IMR-90 (cell line): ENCODE measurements around the gene RPL10. TPM values are rescaled to one million over a fixed set of nuclear protein-coding genes. Genes with fewer than 3 reads are reported as not detected.

Experiments used
- ATAC-seq: fragments of 200-7000 bp; cut with Tn5 transposase; 2 replicates; pipeline ENCODE4 v1.9.1; 2020; ENCODE audit warnings: low read depth, mild to moderate bottlenecking, moderate library complexity
- BruUV-seq: library from RNA; stranded (reverse); fragments of 400-500 nt; replicated peaks from 2 replicates; lab custom pipeline; 2021; lab: Mats Ljungman, UMichigan
- CTCF ChIA-PET: fragments of 300-600 bp; formaldehyde crosslinking; extraction: SDS; loops from one replicate; lab custom pipeline; 2021; ENCODE audit warnings: antibody characterized with exemption; lab: Yijun Ruan, JAX
- POLR2A ChIA-PET: fragments of 300-600 bp; sonication (Branson Sonifier 250); formaldehyde crosslinking; loops from one replicate; lab custom pipeline; 2022; ENCODE audit warnings: antibody characterized with exemption; ENCODE audit not compliant: unreplicated experiment; lab: Charles Lee
- DNase-seq: peaks from one replicate; pipeline ENCODE4 v3.0.0; 2013
- H2AFZ ChIP-seq: replicated peaks from 2 replicates; pipeline ENCODE3; 2013; ENCODE audit warnings: low read length, mild to moderate bottlenecking; ENCODE audit not compliant: poor library complexity
- H2AK5ac ChIP-seq: 2 replicates; pipeline ENCODE4 v1.6.1; 2013; ENCODE audit warnings: low read depth, low read length, inconsistent platforms
- H2AK9ac ChIP-seq: replicated peaks from 2 replicates; pipeline ENCODE3; 2013; ENCODE audit warnings: mild to moderate bottlenecking, low read depth, low read length, moderate library complexity; ENCODE audit not compliant: poor library complexity
- H2BK120ac ChIP-seq: 2 replicates; pipeline ENCODE4 v1.6.1; 2013; ENCODE audit warnings: low read depth, low read length, inconsistent platforms
- H2BK15ac ChIP-seq: 3 replicates; pipeline ENCODE4 v1.6.1; 2013; ENCODE audit warnings: low read depth, low read length, inconsistent platforms
- H2BK20ac ChIP-seq: 2 replicates; pipeline ENCODE4 v1.6.1; 2013; ENCODE audit warnings: low read depth, mild to moderate bottlenecking, inconsistent platforms, low read length, moderate library complexity
- H2BK5ac ChIP-seq: 2 replicates; pipeline ENCODE4 v1.6.1; 2013; ENCODE audit warnings: mild to moderate bottlenecking, low read depth, low read length, inconsistent platforms; ENCODE audit not compliant: poor library complexity, severe bottlenecking
- H3K14ac ChIP-seq: replicated peaks from 2 replicates; pipeline ENCODE4 v1.6.1; 2013; ENCODE audit warnings: low read depth, low read length, inconsistent platforms
- H3K18ac ChIP-seq: 2 replicates; pipeline ENCODE4 v1.6.1; 2013; ENCODE audit warnings: low read depth, low read length, control low read depth
- H3K23ac ChIP-seq: 2 replicates; pipeline ENCODE4 v1.6.1; 2013; ENCODE audit warnings: low read depth, low read length, inconsistent platforms
- H3K27ac ChIP-seq: 2 replicates; pipeline ENCODE4 v1.5.1; 2013; ENCODE audit warnings: mild to moderate bottlenecking, control low read depth, low read length; ENCODE audit not compliant: insufficient read depth
- H3K27me3 ChIP-seq: 2 replicates; pipeline ENCODE4 v1.6.1; 2013; ENCODE audit warnings: low read length; ENCODE audit not compliant: control insufficient read depth, insufficient read depth
- H3K36me3 ChIP-seq: 2 replicates; pipeline ENCODE4 v1.6.1; 2013; ENCODE audit warnings: low read length, mixed read lengths; ENCODE audit not compliant: control insufficient read depth, insufficient read depth
- H3K4ac ChIP-seq: 2 replicates; pipeline ENCODE4 v1.6.1; 2013; ENCODE audit warnings: low read depth, low read length, inconsistent platforms
- H3K4me1 ChIP-seq: 2 replicates; pipeline ENCODE4 v1.6.1; 2013; ENCODE audit warnings: low read length, mixed read lengths; ENCODE audit not compliant: control insufficient read depth, insufficient read depth
- H3K4me2 ChIP-seq: 2 replicates; pipeline ENCODE4 v1.6.1; 2013; ENCODE audit warnings: low read depth, mild to moderate bottlenecking, control low read depth, low read length, moderate library complexity
- H3K4me3 ChIP-seq: 2 replicates; pipeline ENCODE4 v1.5.1; 2013; ENCODE audit warnings: low read depth, mild to moderate bottlenecking, control low read depth, low read length, moderate library complexity; ENCODE audit not compliant: insufficient read depth
- H3K56ac ChIP-seq: 2 replicates; pipeline ENCODE4 v1.6.1; 2013; ENCODE audit warnings: low read length, inconsistent platforms; ENCODE audit not compliant: insufficient read depth; ENCODE audit errors: extremely low read depth
- H3K79me1 ChIP-seq, 2 experiments: 2 replicates each; pipeline ENCODE4 v1.6.1; 2013; ENCODE audit warnings: low read length in 2 of 2, inconsistent platforms in 1 of 2, low read depth in 1 of 2
- H3K9ac ChIP-seq: 2 replicates; pipeline ENCODE4 v1.6.1; 2013; ENCODE audit warnings: low read depth, low read length, control low read depth
- H3K9me1 ChIP-seq: 2 replicates; pipeline ENCODE4 v1.6.1; 2013; ENCODE audit warnings: low read length, inconsistent platforms; ENCODE audit not compliant: insufficient read depth
- H3K9me3 ChIP-seq: 2 replicates; pipeline ENCODE4 v1.6.1; 2013; ENCODE audit warnings: low read length; ENCODE audit not compliant: control insufficient read depth, insufficient read depth
- H4K20me1 ChIP-seq: 2 replicates; pipeline ENCODE4 v1.6.1; 2013; ENCODE audit warnings: low read length, inconsistent platforms; ENCODE audit not compliant: insufficient read depth
- H4K5ac ChIP-seq: 2 replicates; pipeline ENCODE4 v1.6.1; 2013; ENCODE audit warnings: mild to moderate bottlenecking, low read depth, low read length, control low read depth
- H4K8ac ChIP-seq, 2 experiments: 2 replicates each; pipeline ENCODE4 v1.6.1; 2013; ENCODE audit warnings: low read depth in 2 of 2, low read length in 2 of 2, control low read depth in 1 of 2, inconsistent platforms in 1 of 2
- H4K91ac ChIP-seq: 2 replicates; pipeline ENCODE4 v1.6.1; 2013; ENCODE audit warnings: low read depth, low read length, inconsistent platforms; ENCODE audit not compliant: insufficient read depth
- BHLHE40 ChIP-seq: fragments of 150-350 bp; IDR thresholded peaks from 2 replicates; pipeline ENCODE4 v1.6.1; 2016; ENCODE audit warnings: mild to moderate bottlenecking, low read depth, low read length
- CEBPB ChIP-seq: IDR thresholded peaks from 2 replicates; pipeline ENCODE4 v1.6.1; 2012; ENCODE audit warnings: low read depth, low read length, improper control_type of control experiment
- ELK1 ChIP-seq: fragments of 150-350 bp; IDR thresholded peaks from 2 replicates; pipeline ENCODE4 v1.6.1; 2016; ENCODE audit warnings: low read depth, mild to moderate bottlenecking, low read length, moderate library complexity, borderline replicate concordance
- FOS ChIP-seq: fragments of 150-350 bp; IDR thresholded peaks from 2 replicates; pipeline ENCODE4 v1.6.1; 2016; ENCODE audit warnings: low read depth, low read length
- MAFK ChIP-seq: IDR thresholded peaks from 2 replicates; pipeline ENCODE4 v1.6.1; 2012; ENCODE audit warnings: low read depth, low read length, improper control_type of control experiment
- MAZ ChIP-seq: IDR thresholded peaks from 2 replicates; pipeline ENCODE4 v1.6.1; 2012; ENCODE audit warnings: low read depth, mild to moderate bottlenecking, low read length, improper control_type of control experiment, moderate library complexity, borderline replicate concordance
- MXI1 ChIP-seq: IDR thresholded peaks from 2 replicates; pipeline ENCODE4 v1.6.1; 2012; ENCODE audit warnings: low read depth, mild to moderate bottlenecking, low read length, moderate library complexity, borderline replicate concordance
- POLR2A ChIP-seq: IDR thresholded peaks from 2 replicates; pipeline ENCODE4 v1.6.1; 2012; ENCODE audit warnings: mild to moderate bottlenecking, low read depth, low read length
- RAD21 ChIP-seq: IDR thresholded peaks from 2 replicates; pipeline ENCODE4 v1.6.1; 2012; ENCODE audit warnings: low read length, improper control_type of control experiment
- RFX5 ChIP-seq: IDR thresholded peaks from 2 replicates; pipeline ENCODE4 v1.8.0; 2012; ENCODE audit warnings: low read depth, mild to moderate bottlenecking, low read length, moderate library complexity
- SMC3 ChIP-seq: fragments of 150-350 bp; IDR thresholded peaks from 2 replicates; pipeline ENCODE4 v1.6.1; 2016; ENCODE audit warnings: low read depth, mild to moderate bottlenecking, antibody characterized with exemption, low read length, moderate library complexity
- USF2 ChIP-seq: fragments of 150-350 bp; IDR thresholded peaks from 2 replicates; pipeline ENCODE4 v1.6.1; 2017; ENCODE audit warnings: mild to moderate bottlenecking, antibody characterized with exemption, low read length, low read depth
- WGBS, 2 experiments: methylation state at CpG; one replicate each; pipeline versions ENCODE4 v1.1.5 to v1.1.7; 2013; ENCODE audit warnings: missing lambda C conversion rate in 2 of 2; ENCODE audit not compliant: insufficient read length in 1 of 2; ENCODE audit errors: extremely low coverage in 2 of 2; 5-methylcytosine and 5-hydroxymethylcytosine counted together
- dilution Hi-C: fragments of 300-500 bp; cut with HindIII; formaldehyde crosslinking; loops from one replicate; pipeline ENCODE4 v1.14.3; 2018; ENCODE audit warnings: low sequenced_read_pairs; ENCODE audit not compliant: unreplicated experiment
- in situ Hi-C: fragments of 300-500 bp; cut with MboI; formaldehyde crosslinking; loops from 3 replicates; pipeline ENCODE4 v1.14.3; 2019; ENCODE audit warnings: low sequenced_read_pairs, inconsistent platforms, mixed read lengths
- intact Hi-C: fragments of 100-400 bp; cut with micrococcal nuclease; formaldehyde crosslinking; loops from 2 replicates; pipeline ENCODE4 v1.10.0; 2022
- polyA plus RNA-seq, 3 experiments: library from polyadenylated mRNA; depleted of rRNA; stranded (reverse); fragments of >200 nt; gene quantifications; 2 replicates each; pipeline ENCODE4 v1.2.3, GENCODE V29; 2012; ENCODE audit warnings: low replicate concordance in 1 of 3
- total RNA-seq: library from RNA; depleted of rRNA; stranded (reverse); fragments of >200 nt; gene quantifications from 2 replicates; pipeline ENCODE4 v1.2.3, GENCODE V29; 2012
- TF ChIP-seq, protein P1 (sequence below): conservative IDR thresholded peaks from 2 replicates; pipeline ENCODE4 v1.5.1; 2012; ENCODE audit warnings: mild to moderate bottlenecking, low read depth, low read length, improper control_type of control experiment

RPL10 gene
- total and polyA plus RNA-seq, 2 of the 4 experiments (the other 2 are of a cell fraction) = 1,582 to 7,467 TPM

DNA sequence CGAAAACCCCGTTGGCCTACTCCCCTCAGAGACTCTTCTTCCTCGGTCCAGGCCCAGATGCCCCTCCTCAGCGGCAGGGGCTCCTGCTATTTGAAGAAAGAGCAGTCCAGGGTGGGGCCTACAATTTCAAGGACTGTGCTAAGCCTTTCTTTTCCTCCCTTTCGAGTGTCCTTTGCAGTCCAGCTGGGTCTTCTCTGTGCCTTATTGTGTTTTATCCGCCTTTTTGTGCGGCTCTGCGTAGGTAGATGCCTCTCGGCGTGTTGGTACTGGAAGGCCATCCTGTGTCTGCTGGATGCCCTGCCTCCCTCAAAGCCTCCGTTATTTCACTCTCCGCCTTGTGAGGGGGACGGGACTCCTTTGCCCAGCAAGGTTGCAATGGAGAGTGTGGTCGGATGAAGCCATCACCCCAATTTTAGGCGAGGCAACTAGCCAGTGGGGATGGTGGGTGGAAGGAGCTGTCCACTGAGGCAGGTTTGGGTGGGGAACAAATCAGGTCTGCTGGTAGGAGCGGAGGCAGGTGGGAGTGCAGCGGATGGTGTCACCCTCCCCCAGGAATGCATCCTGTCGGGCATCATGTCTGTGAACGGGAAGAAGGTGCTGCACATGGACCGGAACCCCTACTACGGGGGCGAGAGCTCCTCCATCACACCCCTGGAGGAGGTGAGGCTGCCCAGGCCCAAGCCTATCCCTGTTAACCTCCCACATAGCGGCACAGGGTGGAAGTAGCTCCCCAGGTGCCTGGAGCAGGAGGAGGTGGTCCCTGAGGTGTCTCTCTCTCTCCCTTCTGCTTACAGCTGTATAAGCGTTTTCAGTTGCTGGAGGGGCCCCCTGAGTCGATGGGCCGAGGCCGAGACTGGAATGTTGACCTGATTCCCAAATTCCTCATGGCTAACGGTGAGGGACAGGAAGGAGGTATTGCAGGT, 40.1 kb downstream of the RPL10 start:
- no peaks in the 10 kb centered on the region; the same call in 1 of the 2 replicates for H3K9me3 ChIP-seq
- peak overlapping the region; percentile 81 for H2AK5ac ChIP-seq
- H2BK5ac ChIP-seq = peak overlapping the region; percentile 100
- H3K27me3 ChIP-seq = no peaks in the 10 kb centered on the region
- 52% methylated on average over 6 of the region's 28 CpGs; no CpG with 5 or more reads in 1 of the 2 experiments for WGBS, 2 experiments
- peak overlapping the region; percentile 71 for H3K56ac ChIP-seq
- H3K36me3 ChIP-seq = peaks cover 52% of the 10 kb centered on the region
- BruUV-seq = no TSS peak
- ChIA-PET CTCF (interaction anchor here (0.6 kb wide), 1 partner anchor 14 kb away, joined by 5 read pairs; no protein-coding TSS in a partner anchor), POLR2A (interaction anchor here (1.5 kb wide), 1 partner anchor 9 kb away, joined by 3 read pairs; no protein-coding TSS in a partner anchor)
- H3K23ac ChIP-seq = peak overlapping the region; percentile 33
- peak overlapping the region; percentile 13 to 86; a peak in 2 of 4 replicates for H4K8ac ChIP-seq
- peak overlapping the region; percentile 35 for H4K5ac ChIP-seq
- peak overlapping the region; percentile 95 for H3K27ac ChIP-seq
- no peak overlapping the region for H2BK20ac ChIP-seq
- H3K4me1 ChIP-seq = peaks cover 3% of the 10 kb centered on the region
- dilution Hi-C loops = no loop called here
- H3K9me1 ChIP-seq = no peaks in the 10 kb centered on the region
- peak overlapping the region; percentile 98 for H3K4me3 ChIP-seq
- H3K14ac ChIP-seq = peak overlapping the region; percentile 48
- peak overlapping the region; percentile 43 for H2AFZ ChIP-seq
- H3K9ac ChIP-seq = peak overlapping the region; percentile 86
- peak overlapping the region; percentile 78 for H2AK9ac ChIP-seq
- H3K18ac ChIP-seq = no peak overlapping the region
- H3K4ac ChIP-seq = peak overlapping the region; percentile 89
- ATAC-seq = peak; percentile 2; the same call in 1 of the 2 replicates
- no peak overlapping the region; the same call in 2 of the 3 replicates for H2BK15ac ChIP-seq
- in situ Hi-C loops = no loop called here
- peak overlapping the region; percentile 95 for H3K4me2 ChIP-seq
- peaks cover 14% of the 10 kb centered on the region for H4K20me1 ChIP-seq
- no peak overlapping the region for H2BK120ac ChIP-seq
- intact Hi-C loops = no loop called here
- H4K91ac ChIP-seq = peak overlapping the region; percentile 56
- DNase-seq = no peak
- peaks cover 0 to 12% of the 10 kb centered on the region in 2 experiments; a peak in 1 of 4 replicates for H3K79me1 ChIP-seq
- TF ChIP-seq SMC3 (no peak), RAD21 (no peak), BHLHE40 (no peak), MAFK (no peak), MAZ (no peak), ELK1 (no peak), CEBPB (no peak), POLR2A (no peak), MXI1 (no peak), USF2 (no peak), FOS (no peak), RFX5 (no peak)
- TF ChIP-seq, protein P1, sequence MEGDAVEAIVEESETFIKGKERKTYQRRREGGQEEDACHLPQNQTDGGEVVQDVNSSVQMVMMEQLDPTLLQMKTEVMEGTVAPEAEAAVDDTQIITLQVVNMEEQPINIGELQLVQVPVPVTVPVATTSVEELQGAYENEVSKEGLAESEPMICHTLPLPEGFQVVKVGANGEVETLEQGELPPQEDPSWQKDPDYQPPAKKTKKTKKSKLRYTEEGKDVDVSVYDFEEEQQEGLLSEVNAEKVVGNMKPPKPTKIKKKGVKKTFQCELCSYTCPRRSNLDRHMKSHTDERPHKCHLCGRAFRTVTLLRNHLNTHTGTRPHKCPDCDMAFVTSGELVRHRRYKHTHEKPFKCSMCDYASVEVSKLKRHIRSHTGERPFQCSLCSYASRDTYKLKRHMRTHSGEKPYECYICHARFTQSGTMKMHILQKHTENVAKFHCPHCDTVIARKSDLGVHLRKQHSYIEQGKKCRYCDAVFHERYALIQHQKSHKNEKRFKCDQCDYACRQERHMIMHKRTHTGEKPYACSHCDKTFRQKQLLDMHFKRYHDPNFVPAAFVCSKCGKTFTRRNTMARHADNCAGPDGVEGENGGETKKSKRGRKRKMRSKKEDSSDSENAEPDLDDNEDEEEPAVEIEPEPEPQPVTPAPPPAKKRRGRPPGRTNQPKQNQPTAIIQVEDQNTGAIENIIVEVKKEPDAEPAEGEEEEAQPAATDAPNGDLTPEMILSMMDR = no peak
